Measurements from ENCODE around the gene BFSP1.

The BFSP1 gene

GRCh38 chr20:17470973-17471372 lies 60.2 kb downstream of the BFSP1 start:
- no peaks in the 10 kb centered on the region for H3K27me3 ChIP-seq (ENCODE audit: low read depth)
- no peak for DNase-seq (ENCODE audit: low spot score in 2 of 2)
- in situ Hi-C loops (cut with MboI; ENCODE audit: low sequenced_read_pairs): no loop called here
- H3K36me3 ChIP-seq (replicated peaks): no peaks in the 10 kb centered on the region
- no peaks in the 10 kb centered on the region for H3K4me1 ChIP-seq
- H3K9me3 ChIP-seq: no peaks in the 10 kb centered on the region
- no peak overlapping the region for H3K4me3 ChIP-seq

DNA sequence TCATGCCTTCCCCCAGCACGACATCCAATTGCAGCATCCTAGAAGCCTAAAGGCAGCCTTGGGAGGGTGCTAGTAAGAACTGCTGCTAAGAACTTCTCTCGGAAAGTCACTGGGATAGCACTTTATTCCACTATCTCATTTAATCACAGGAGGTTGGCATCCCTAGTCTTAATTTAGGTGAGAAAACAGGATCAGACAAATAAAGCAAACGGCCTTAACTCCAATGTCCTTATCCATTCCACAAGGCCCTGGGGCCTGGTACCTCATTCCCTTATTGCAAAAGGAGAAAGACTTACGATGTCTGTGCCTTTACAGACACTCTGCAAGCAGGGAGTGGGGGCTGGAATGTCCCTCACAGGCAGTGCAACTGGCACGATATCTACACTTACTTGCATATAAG lies 60.7 kb downstream of the BFSP1 start:
- H3K4me1 ChIP-seq: no peaks in the 10 kb centered on the region
- H3K9me3 ChIP-seq: no peaks in the 10 kb centered on the region
- H3K27me3 ChIP-seq (ENCODE audit: low read depth): no peaks in the 10 kb centered on the region
- in situ Hi-C loops (cut with MboI; ENCODE audit: low sequenced_read_pairs): no loop called here
- H3K4me3 ChIP-seq: no peak overlapping the region
- H3K36me3 ChIP-seq (replicated peaks): no peaks in the 10 kb centered on the region
- no peak for DNase-seq (ENCODE audit: low spot score in 2 of 2)

DNA sequence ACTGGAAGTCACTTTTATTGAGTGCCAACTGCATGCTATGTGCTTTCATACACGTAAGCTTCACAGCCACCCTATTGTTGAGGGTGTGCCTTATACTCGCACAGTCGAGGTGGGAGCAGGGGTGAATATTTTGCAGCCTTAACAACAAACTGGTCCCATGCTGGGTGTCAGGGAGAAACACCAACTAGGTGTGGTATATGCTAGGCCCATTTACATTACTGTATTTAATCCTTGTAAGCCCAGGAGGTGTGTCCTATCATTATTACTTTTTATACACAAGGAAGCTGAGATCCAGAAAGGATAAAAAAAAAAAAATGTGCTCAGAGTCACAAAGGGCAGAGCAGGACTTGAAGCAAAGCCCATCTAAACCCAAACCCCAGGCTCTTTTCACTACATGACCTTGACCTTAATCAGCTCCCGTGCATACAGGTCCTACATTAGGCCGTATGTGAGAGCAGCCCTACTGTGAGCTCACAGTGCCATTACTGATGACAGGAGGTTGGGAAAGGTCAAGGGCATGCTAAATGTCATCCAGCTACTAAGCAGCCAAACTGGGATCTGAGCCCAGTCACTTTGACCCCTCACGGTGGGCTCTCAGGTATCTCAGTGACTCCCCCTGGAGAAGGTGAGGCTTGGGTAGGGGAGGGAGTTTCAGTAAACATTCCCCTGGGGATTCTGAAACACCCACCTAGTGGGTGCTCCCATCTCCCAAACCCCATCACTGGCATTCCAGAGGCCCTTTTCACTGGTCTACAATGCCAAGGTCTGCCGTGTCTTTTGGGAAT lies 61.7 kb downstream of the BFSP1 start:
- no peaks in the 10 kb centered on the region for H3K36me3 ChIP-seq (replicated peaks)
- DNase-seq (ENCODE audit: low spot score in 2 of 2): no peak
- in situ Hi-C loops (cut with MboI; ENCODE audit: low sequenced_read_pairs): no loop called here
- H3K9me3 ChIP-seq: no peaks in the 10 kb centered on the region
- H3K27me3 ChIP-seq (ENCODE audit: low read depth): no peaks in the 10 kb centered on the region
- no peak overlapping the region for H3K4me3 ChIP-seq
- no peaks in the 10 kb centered on the region for H3K4me1 ChIP-seq

DNA sequence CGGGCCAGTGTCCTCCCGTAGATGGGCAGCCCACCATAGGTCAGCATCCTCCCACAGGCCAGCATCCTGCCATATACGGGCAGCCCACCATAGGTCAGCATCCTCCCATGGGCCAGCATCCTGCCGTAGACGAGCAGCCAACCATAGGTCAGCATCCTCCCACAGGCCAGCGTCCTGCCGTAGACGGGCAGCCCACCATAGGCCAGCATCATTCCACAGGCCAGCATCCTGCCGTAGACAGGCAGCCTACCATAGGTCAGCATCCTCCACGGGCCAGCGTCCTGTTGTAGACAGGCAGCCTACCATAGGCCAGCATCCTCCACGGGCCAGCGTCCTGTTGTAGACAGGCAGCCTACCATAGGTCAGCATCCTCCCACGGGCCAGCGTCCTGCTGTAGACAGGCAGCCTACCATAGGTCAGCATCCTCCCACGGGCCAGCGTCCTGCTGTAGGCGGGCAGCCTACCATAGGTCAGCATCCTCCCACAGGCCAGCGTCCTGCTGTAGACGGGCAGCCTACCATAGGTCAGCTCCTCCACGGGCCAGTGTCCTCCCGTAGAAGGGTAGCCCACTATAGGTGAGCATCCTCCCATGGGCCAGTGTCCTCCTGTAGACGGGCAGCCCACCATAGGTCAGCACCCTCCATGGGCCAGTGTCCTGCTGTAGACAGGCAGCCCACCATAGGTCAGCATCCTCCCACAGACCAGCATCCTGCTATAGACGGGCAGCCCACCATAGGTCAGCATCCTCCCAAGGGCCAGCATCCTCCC lies 62.9 kb downstream of the BFSP1 start:
- no peaks in the 10 kb centered on the region for H3K9me3 ChIP-seq
- H3K4me3 ChIP-seq: no peak overlapping the region
- no peaks in the 10 kb centered on the region for H3K27me3 ChIP-seq (ENCODE audit: low read depth)
- no peaks in the 10 kb centered on the region for H3K4me1 ChIP-seq
- no peaks in the 10 kb centered on the region for H3K36me3 ChIP-seq (replicated peaks)
- in situ Hi-C loops (cut with MboI; ENCODE audit: low sequenced_read_pairs): no loop called here
- DNase-seq (ENCODE audit: low spot score in 2 of 2): no peak

GRCh38 chr20:17467120-17467655 lies 64.0 kb downstream of the BFSP1 start:
- in situ Hi-C loops (cut with MboI; ENCODE audit: low sequenced_read_pairs): no loop called here
- no peaks in the 10 kb centered on the region for H3K9me3 ChIP-seq
- no peaks in the 10 kb centered on the region for H3K36me3 ChIP-seq (replicated peaks)
- no peaks in the 10 kb centered on the region for H3K4me1 ChIP-seq
- no peak overlapping the region for H3K4me3 ChIP-seq
- H3K27me3 ChIP-seq (ENCODE audit: low read depth): no peaks in the 10 kb centered on the region
- no peak for DNase-seq (ENCODE audit: low spot score in 2 of 2)

GRCh38 chr20:17466641-17467040 lies 64.5 kb downstream of the BFSP1 start:
- DNase-seq (ENCODE audit: low spot score in 2 of 2): no peak
- no peak overlapping the region for H3K4me3 ChIP-seq
- no peaks in the 10 kb centered on the region for H3K36me3 ChIP-seq (replicated peaks)
- H3K9me3 ChIP-seq: no peaks in the 10 kb centered on the region
- no peaks in the 10 kb centered on the region for H3K4me1 ChIP-seq
- H3K27me3 ChIP-seq (ENCODE audit: low read depth): no peaks in the 10 kb centered on the region
- in situ Hi-C loops (cut with MboI; ENCODE audit: low sequenced_read_pairs): no loop called here

DNA sequence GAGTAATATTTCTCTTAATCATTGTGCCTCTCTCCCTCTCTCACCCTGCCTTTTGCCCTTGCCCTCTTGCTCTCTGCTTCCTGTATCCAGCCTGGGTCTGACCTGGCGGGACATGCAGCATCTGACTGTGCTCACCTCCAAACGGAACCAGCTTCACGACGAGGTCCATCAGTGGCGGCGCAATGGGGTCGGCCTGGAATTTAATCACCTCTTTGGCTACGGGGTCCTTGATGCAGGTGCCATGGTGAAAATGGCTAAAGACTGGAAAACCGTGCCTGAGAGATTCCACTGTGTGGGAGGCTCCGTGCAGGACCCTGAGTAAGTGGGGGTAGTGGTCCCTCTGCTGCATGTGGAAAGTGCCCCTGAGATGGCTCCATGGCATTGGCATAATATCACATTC lies 65.9 kb downstream of the BFSP1 start:
- no peak for DNase-seq (ENCODE audit: low spot score in 2 of 2)
- no peaks in the 10 kb centered on the region for H3K9me3 ChIP-seq
- in situ Hi-C loops (cut with MboI; ENCODE audit: low sequenced_read_pairs): no loop called here
- H3K4me3 ChIP-seq: no peak overlapping the region
- no peaks in the 10 kb centered on the region for H3K36me3 ChIP-seq (replicated peaks)
- no peaks in the 10 kb centered on the region for H3K27me3 ChIP-seq (ENCODE audit: low read depth)
- no peaks in the 10 kb centered on the region for H3K4me1 ChIP-seq

DNA sequence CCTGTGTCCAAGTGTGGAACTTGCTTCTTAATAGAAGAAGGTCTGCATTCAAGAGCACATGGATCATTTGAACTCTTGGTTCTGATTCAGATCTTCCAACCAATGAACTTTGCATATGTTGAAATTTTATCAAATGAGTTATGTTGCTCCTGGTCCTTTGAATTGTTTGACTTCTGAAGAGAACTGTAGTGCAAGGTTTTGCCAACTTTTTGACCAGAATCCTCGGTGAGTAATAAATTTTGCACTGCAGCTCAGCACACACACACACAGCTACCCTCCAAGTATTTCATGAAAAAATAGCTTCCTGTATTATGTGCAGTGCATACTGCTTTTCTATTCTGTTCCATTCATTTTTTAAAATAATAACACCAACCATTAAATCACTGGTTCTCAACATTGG lies 67.5 kb downstream of the BFSP1 start:
- Histone ChIP-seq H3K36me3 (replicated peaks) (no peaks in the 10 kb centered on the region), H3K4me1 (no peaks in the 10 kb centered on the region), H3K4me3 (no peak overlapping the region), H3K9me3 (no peaks in the 10 kb centered on the region), H3K27me3 (ENCODE audit: low read depth) (no peaks in the 10 kb centered on the region)
- in situ Hi-C loops (cut with MboI; ENCODE audit: low sequenced_read_pairs): no loop called here
- no peak for DNase-seq (ENCODE audit: low spot score in 2 of 2)

DNA sequence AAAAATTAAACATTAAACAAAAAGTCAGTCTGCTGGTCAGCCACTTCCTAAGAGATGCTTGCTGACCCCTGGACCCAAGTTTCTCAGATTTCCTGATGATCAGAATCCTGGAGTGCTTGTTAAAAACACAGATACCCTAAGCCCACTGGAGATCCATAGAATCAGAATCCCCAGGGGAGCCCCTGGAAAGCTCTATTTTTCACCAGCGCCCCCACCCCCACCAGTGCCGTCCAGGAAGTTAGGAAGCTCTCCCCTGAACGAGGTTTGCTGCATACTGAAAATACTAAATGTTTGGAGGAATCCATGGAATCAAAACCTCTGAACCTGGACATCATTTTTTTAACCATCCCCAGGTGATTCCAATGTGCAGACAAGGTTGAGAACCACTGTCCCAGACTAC lies 69.2 kb downstream of the BFSP1 start:
- DNase-seq (ENCODE audit: low spot score in 2 of 2): no peak
- no peak overlapping the region for H3K4me3 ChIP-seq
- H3K4me1 ChIP-seq: no peaks in the 10 kb centered on the region
- in situ Hi-C loops (cut with MboI; ENCODE audit: low sequenced_read_pairs): no loop called here
- H3K9me3 ChIP-seq: no peaks in the 10 kb centered on the region
- no peaks in the 10 kb centered on the region for H3K36me3 ChIP-seq (replicated peaks)
- no peaks in the 10 kb centered on the region for H3K27me3 ChIP-seq (ENCODE audit: low read depth)

DNA sequence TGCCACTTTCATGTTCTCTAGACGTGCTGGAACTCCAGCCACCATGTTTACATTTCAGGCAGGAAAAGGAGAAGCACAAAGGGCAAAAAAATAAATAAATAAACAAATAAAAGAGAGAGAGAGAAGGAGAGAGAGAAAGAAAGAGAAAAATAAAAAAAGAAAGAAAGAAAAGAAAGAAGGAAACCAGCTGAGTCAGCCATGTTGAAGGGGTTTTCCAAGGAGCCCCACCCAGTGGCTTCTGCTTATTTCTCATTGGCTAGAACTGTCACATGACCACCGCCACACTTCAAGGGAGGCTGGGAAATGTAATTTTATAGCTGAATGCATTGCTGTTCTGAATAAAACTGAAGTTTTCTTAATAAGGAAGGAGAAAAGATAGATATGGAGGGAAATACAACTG lies 71.1 kb downstream of the BFSP1 start:
- in situ Hi-C loops (cut with MboI; ENCODE audit: low sequenced_read_pairs): no loop called here
- peaks cover 8% of the 10 kb centered on the region for H3K27me3 ChIP-seq (ENCODE audit: low read depth)
- H3K9me3 ChIP-seq: no peaks in the 10 kb centered on the region
- H3K36me3 ChIP-seq (replicated peaks): no peaks in the 10 kb centered on the region
- no peak overlapping the region for H3K4me3 ChIP-seq
- H3K4me1 ChIP-seq: no peaks in the 10 kb centered on the region
- no peak for DNase-seq (ENCODE audit: low spot score in 2 of 2)

DNA sequence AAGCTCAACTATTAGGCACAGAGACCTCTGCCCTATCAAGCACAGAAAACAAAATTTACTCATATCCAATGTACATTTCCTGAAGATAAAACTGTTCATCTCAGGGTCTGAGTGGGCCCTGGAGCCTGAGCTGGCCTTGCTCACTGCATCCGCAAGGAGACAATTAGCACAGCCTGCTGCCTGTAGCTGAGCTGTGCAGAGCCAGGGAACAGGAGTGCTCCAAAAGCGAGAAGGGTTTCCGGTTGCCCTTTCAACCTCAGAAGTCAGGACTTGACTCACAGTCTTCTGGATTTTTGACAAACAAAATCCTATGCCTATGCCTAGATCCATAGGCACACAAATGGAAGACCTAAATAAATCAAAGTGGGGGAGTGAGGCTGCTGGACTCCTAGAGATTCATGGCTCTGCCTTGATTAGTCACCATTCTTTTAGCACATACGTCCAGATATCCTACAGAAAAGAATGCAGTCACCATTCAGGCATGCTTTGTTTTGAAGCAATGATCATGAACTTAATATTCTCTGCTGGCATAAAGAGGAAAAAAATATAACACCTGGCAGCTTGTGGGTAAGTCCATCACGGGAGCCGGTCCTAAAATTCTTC lies 73.5 kb downstream of the BFSP1 start:
- no peak for DNase-seq (ENCODE audit: low spot score in 2 of 2)
- H3K4me3 ChIP-seq: no peak overlapping the region
- no peaks in the 10 kb centered on the region for H3K4me1 ChIP-seq
- no peaks in the 10 kb centered on the region for H3K9me3 ChIP-seq
- no peaks in the 10 kb centered on the region for H3K36me3 ChIP-seq (replicated peaks)
- in situ Hi-C loops (cut with MboI; ENCODE audit: low sequenced_read_pairs): no loop called here
- peaks cover 19% of the 10 kb centered on the region for H3K27me3 ChIP-seq (ENCODE audit: low read depth)

DNA sequence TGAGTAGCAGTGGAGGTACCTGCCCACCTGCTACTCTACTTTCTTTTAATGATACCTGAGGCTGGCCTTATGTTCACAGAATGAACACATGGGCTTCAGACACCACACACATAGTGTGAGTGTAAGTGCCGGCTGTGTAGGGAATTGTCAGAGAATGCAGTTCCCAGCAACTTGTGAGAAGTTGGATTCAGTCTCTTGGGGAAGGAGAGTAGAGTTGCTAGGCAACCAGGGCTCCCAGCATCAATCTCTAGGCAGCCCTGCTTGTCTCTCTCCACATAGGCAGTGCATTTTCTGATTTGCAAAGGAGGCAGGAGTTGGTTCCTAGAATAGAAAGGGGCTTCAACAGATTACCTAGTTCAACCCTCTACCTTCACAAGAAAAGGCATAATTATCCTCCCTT lies 74.1 kb downstream of the BFSP1 start:
- Histone ChIP-seq H3K4me3 (no peak overlapping the region), H3K36me3 (replicated peaks) (no peaks in the 10 kb centered on the region), H3K27me3 (ENCODE audit: low read depth) (peaks cover 19% of the 10 kb centered on the region), H3K9me3 (no peaks in the 10 kb centered on the region), H3K4me1 (no peaks in the 10 kb centered on the region)
- in situ Hi-C loops (cut with MboI; ENCODE audit: low sequenced_read_pairs): no loop called here
- no peak for DNase-seq (ENCODE audit: low spot score in 2 of 2)

GRCh38 chr20:17456279-17456678 lies 74.9 kb downstream of the BFSP1 start:
- DNase-seq (ENCODE audit: low spot score in 2 of 2): no peak
- H3K27me3 ChIP-seq (ENCODE audit: low read depth): peaks cover 19% of the 10 kb centered on the region
- no peaks in the 10 kb centered on the region for H3K9me3 ChIP-seq
- in situ Hi-C loops (cut with MboI; ENCODE audit: low sequenced_read_pairs): no loop called here
- no peak overlapping the region for H3K4me3 ChIP-seq
- no peaks in the 10 kb centered on the region for H3K36me3 ChIP-seq (replicated peaks)
- no peaks in the 10 kb centered on the region for H3K4me1 ChIP-seq

DNA sequence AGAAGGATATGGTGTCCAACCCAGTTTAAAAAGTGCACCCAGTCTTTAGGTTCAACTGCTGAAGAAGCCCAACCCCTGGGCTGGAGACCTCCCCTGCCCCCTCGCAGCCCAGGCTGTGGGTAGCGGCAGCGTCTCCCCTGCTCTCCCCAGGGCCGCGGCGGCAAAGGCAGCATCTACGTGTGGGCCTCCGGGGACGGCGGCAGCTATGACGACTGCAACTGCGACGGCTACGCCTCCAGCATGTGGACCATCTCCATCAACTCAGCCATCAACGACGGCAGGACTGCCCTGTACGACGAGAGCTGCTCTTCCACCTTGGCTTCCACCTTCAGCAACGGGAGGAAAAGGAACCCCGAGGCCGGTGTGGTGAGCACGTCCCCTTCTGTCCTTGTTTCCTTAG lies 77.6 kb downstream of the BFSP1 start:
- Histone ChIP-seq H3K4me3 (no peak overlapping the region), H3K36me3 (replicated peaks) (no peaks in the 10 kb centered on the region), H3K9me3 (no peaks in the 10 kb centered on the region), H3K27me3 (ENCODE audit: low read depth) (peaks cover 19% of the 10 kb centered on the region), H3K4me1 (no peaks in the 10 kb centered on the region)
- in situ Hi-C loops (cut with MboI; ENCODE audit: low sequenced_read_pairs): no loop called here
- DNase-seq (ENCODE audit: low spot score in 2 of 2): no peak
